RKO (cell line): ENCODE measurements around the gene TEKT3.

Source experiments
- DNase-seq: peaks from one replicate; pipeline ENCODE4 v3.0.0-alpha.2; 2016; ENCODE audit warnings: low spot score

Gene TEKT3

GRCh38 chr17:15266325-15267125 lies 74.9 kb downstream of the TEKT3 start:
- no peak for DNase-seq

DNA sequence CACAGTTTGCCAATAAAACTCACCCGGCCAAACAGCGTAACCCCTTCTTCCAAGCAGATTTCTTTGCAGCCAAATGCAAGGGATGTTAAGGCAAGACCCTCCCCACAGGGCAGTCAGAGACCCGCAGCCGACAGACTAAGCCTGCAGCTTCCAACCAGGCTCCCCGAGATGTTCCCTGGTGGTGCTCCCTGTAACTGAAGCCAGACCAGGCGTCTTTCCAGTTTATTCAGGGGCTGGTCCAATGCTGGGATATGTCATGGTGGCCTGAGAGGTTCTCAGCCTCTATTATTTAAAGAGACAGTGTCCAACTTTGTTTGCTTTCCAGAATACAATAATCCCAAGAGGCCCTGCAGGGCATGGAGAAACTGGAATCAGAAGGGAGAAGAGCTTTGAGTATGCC lies 76.3 kb downstream of the TEKT3 start, which contains the start of gene PMP22:
Gene PMP22, minus strand, starts transcription at position 196 of the 400 bp plus-strand sequence. CDS start 4,599 bp downstream, outside the sequence.
- no peak for DNase-seq

- DNase-seq = no peak
Measured at GRCh38 chr17:15264542-15264941, 76.9 kb downstream of the TEKT3 start.

DNA sequence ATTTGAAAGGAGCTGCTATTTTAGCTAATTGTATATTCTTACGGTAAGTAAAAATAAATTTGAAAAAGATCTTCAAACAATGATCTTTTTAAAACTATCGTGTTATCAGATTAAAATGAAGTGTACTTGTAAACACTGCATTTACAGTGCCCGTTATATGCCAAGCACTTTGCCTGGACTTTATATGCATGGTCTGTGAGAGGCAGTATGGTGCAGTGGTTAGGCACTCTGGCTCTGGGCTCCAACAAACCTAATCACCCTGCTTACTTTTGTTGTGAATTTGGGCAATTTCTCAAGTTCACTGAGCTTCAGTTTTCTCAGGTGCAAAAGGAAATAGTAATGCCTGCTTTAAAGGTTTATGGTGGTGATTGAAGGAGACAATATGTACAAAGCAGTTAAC lies 77.7 kb downstream of the TEKT3 start:
- no peak for DNase-seq

- peak; percentile 45 for DNase-seq
Measured at GRCh38 chr17:15263206-15263579, 78.2 kb downstream of the TEKT3 start.

- DNase-seq = peak; percentile 92
Measured at GRCh38 chr17:15262291-15263205, 78.8 kb downstream of the TEKT3 start.

DNA sequence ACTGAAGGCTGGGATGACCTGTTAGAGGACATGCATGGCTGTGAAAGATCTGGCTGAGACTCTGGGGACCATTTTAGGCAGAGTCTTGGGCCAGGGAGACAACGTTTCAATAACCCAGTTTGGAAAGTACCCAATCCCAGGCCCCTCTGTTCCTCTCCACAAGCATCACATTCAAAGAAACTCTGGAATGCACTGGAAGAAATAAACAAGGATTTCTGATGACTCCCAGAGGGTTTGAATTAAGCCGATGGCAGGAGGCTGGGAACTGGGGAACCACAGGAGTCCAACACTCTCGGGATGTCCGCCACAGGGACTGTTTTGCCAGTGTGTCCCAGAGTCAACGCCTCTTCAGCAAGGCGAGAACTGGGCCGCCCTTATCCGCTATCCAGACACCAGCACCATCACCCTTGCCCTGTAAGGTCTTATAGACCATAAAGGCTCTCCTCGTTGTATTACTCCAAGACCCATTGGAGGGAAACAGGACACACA lies 79.6 kb downstream of the TEKT3 start:
- DNase-seq = peak; percentile 56

DNA sequence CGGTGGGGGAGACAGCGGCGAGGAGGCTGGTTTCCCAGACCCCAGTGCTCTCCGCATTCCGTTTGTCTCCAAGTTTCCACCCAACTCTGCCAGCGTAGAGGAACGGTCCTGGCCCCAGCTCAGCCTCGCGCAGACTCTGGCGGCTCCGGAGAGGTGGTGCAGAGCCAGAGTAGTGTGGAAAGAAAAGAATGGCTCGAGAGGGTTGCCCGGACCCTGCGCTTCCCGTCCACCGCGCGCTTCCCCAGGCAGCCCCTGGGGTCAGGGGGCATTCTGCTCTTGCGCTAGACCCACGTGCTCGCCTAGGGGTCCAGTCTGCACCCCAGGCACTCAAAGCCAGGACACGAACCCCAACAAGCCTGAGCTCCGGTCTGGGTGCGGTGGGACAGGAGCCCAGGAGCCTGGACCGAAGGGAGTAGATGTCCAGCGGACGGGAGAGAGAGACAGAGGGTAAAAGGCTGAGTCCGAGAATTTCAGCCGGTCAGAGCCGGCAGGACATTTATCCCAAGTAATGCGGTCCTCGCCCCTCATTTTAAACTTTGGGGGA lies 80.1 kb downstream of the TEKT3 start:
- DNase-seq = peak; percentile 75

GRCh38 chr17:15260376-15261257 lies 80.8 kb downstream of the TEKT3 start:
- peak; percentile 87 for DNase-seq

DNA sequence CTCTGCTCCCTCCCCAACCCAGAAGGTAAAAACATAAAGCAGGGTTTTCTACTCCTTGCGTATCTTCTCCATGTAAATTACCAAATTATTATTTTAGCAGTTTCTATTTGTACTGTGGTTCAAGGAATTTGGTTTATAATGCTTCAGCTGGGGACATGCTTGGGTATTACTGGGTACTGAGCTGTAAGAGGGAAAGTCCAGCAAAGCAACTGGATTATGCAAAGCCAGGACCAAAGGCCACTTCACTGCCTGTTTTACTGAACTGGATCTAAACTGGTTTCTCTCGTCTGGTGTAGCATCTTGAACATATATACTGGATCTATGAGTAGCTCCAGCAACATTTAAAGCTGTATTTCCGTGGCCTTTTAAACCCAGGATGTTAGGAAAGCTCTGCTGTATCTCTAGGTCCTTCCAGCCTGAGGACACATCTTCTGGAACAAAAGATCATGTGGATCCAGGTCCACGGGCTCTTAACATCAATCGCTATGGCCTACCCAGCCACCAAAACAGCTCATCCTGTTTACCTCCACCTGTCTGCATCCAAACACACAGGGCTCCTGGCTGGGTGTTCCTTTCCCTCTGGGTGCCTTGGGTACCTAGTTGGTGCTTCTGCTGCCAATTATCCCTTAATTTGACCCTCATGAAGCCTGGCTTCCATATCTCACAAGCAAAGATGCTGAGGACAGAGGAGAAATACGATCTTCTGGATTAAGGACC lies 83.4 kb downstream of the TEKT3 start:
- peak; percentile 7 for DNase-seq

DNA sequence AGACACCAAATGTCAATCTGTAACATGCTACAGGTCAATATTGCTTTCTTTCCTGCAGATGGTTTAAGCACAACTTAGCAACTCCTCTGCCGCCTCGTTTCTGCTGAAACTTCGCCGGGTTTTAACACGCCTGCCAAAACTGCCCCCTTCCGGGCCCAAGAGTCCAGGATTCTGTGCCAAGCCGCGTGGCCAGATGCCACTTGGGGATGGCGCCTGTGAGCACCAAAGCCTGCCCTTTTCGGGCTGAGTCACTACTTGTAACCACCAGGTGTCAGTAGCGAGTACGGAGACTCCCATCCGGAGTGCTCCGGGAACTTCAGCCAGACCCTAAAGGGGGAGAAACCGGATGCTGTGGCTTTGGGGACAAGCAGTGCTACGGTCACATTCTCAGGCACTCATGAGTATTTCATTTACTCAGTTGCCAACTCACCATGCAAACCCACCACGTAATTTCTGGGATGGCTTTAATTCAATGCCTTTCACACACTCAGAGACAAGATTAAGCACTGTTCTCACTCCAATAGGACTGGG lies 84.1 kb downstream of the TEKT3 start:
- DNase-seq = peak; percentile 85

DNA sequence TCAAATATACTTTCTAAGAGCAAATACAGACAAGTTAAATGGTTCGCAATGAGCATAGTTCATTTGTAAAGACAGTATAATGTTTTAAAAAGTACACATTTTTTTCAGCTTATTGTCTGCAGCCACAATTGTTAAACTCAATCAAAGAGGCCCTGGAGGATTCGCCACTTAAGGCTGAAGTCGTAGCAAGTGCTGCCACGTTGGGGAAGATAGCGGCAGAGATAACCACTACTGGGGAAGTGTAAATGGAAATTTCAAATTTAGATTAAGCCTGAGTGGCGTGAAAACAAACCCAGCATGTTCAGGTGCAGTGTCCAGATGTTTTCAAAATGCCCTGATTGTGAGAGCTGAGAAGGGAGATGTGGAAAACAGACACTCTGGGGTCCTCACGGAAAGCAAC lies 84.7 kb downstream of the TEKT3 start:
- no peak for DNase-seq

GRCh38 chr17:15255713-15256454 lies 85.5 kb downstream of the TEKT3 start:
- DNase-seq = no peak
